ENCODE results near the gene ABCA13. TPM values are rescaled to one million over a fixed set of nuclear protein-coding genes. Genes with fewer than 3 reads are reported as not detected.

Gene ABCA13
- total RNA-seq, 1 experiment from 2014 or later = 0.17 TPM

- no peak for DNase-seq (ENCODE audit: low spot score)
Measured at GRCh38 chr7:48426966-48427555, 255.8 kb downstream of the ABCA13 start.

- DNase-seq (ENCODE audit: low spot score) = no peak
Measured at GRCh38 chr7:48427671-48428070, 256.4 kb downstream of the ABCA13 start.

GRCh38 chr7:48428091-48428684, 256.9 kb downstream of the ABCA13 start:
- no peak for DNase-seq (ENCODE audit: low spot score)

- DNase-seq (ENCODE audit: low spot score) = no peak
Measured at GRCh38 chr7:48429117-48429516, 257.9 kb downstream of the ABCA13 start.

- no peak for DNase-seq (ENCODE audit: low spot score)
Measured at GRCh38 chr7:48438206-48438605, 266.9 kb downstream of the ABCA13 start.

GRCh38 chr7:48441848-48442492, 270.7 kb downstream of the ABCA13 start:
- DNase-seq (ENCODE audit: low spot score) = no peak

GRCh38 chr7:48443051-48443450, 271.8 kb downstream of the ABCA13 start:
- no peak for DNase-seq (ENCODE audit: low spot score)

- DNase-seq (ENCODE audit: low spot score) = no peak
Measured at GRCh38 chr7:48446721-48447120, 275.5 kb downstream of the ABCA13 start.

GRCh38 chr7:48452218-48452617, 281.0 kb downstream of the ABCA13 start:
- DNase-seq (ENCODE audit: low spot score) = no peak

GRCh38 chr7:48454750-48455192, 283.5 kb downstream of the ABCA13 start:
- DNase-seq (ENCODE audit: low spot score) = no peak

- DNase-seq (ENCODE audit: low spot score) = no peak
Measured at GRCh38 chr7:48455363-48455762, 284.1 kb downstream of the ABCA13 start.

- DNase-seq (ENCODE audit: low spot score) = no peak
Measured at GRCh38 chr7:48458701-48459524, 287.7 kb downstream of the ABCA13 start.

GRCh38 chr7:48466713-48467112, 295.5 kb downstream of the ABCA13 start:
- no peak for DNase-seq (ENCODE audit: low spot score)

- no peak for DNase-seq (ENCODE audit: low spot score)
Measured at GRCh38 chr7:48471196-48471595, 299.9 kb downstream of the ABCA13 start.

GRCh38 chr7:48472640-48473039, 301.4 kb downstream of the ABCA13 start:
- DNase-seq (ENCODE audit: low spot score) = no peak

- no peak for DNase-seq (ENCODE audit: low spot score)
Measured at GRCh38 chr7:48473205-48473865, 302.1 kb downstream of the ABCA13 start.

- no peak for DNase-seq (ENCODE audit: low spot score)
Measured at GRCh38 chr7:48481235-48481634, 310.0 kb downstream of the ABCA13 start.

GRCh38 chr7:48497521-48497920, 326.3 kb downstream of the ABCA13 start:
- no peak for DNase-seq (ENCODE audit: low spot score)

GRCh38 chr7:48502021-48502420, 330.8 kb downstream of the ABCA13 start:
- DNase-seq (ENCODE audit: low spot score) = no peak

GRCh38 chr7:48505051-48505450, 333.8 kb downstream of the ABCA13 start:
- no peak for DNase-seq (ENCODE audit: low spot score)

GRCh38 chr7:48505466-48505865, 334.2 kb downstream of the ABCA13 start:
- DNase-seq (ENCODE audit: low spot score) = no peak

- DNase-seq (ENCODE audit: low spot score) = no peak
Measured at GRCh38 chr7:48506569-48506968, 335.3 kb downstream of the ABCA13 start.
